Esophagus muscularis mucosa (tissue), 4 donors: ENCODE measurements around the gene OAF. TPM values are rescaled to one million over a fixed set of nuclear protein-coding genes. Genes with fewer than 3 reads are reported as not detected.

Source experiments
- DNase-seq: peaks from one replicate; pipeline ENCODE4 v3.0.0-alpha.2; 2017; ENCODE audit errors: extremely low spot score
- H3K27ac ChIP-seq, 4 donors: fragments of 200-600 bp; sonication (generic); replicated peaks in 1 of 4; 1 replicate in 3 of 4; 2 replicates in 1 of 4; pipeline ENCODE4 v1.5.1; 2016 to 2019; ENCODE audit warnings: mild to moderate bottlenecking in 1 of 4
- H3K27me3 ChIP-seq, 4 donors: fragments of 200-600 bp; sonication (generic); one replicate each; pipeline versions ENCODE4 v1.5.1 to v1.6.0; 2016 to 2019
- H3K36me3 ChIP-seq, 4 donors: fragments of 200-600 bp; sonication (generic); one replicate each; pipeline ENCODE4 v1.5.1; 2016 to 2019
- H3K4me1 ChIP-seq, 4 donors: fragments of 200-600 bp; sonication (generic); one replicate each; pipeline ENCODE4 v1.5.1; 2016 to 2019
- H3K4me3 ChIP-seq, 4 donors: fragments of 200-600 bp; sonication (generic); 1 replicate in 2 of 4; 2 replicates in 2 of 4; pipeline ENCODE4 v1.5.1; 2016 to 2019; ENCODE audit warnings: mild to moderate bottlenecking in 4 of 4, moderate library complexity in 1 of 4
- H3K9me3 ChIP-seq, 4 donors: fragments of 200-600 bp; sonication (generic); 1 replicate in 3 of 4; 2 replicates in 1 of 4; pipeline ENCODE4 v1.5.1; 2016 to 2019
- CTCF ChIP-seq, 3 experiments: fragments of 200-600 bp in 2 of 3; fragments of 450-650 bp in 1 of 3; sonication (generic) in 2 of 3; IDR thresholded peaks; one replicate each; pipeline ENCODE4 v1.5.1; 2017 to 2019; ENCODE audit warnings: antibody characterized with exemption in 3 of 3, mild to moderate bottlenecking in 2 of 3, moderate library complexity in 1 of 3
- EP300 ChIP-seq: sonication (generic); formaldehyde crosslinking; IDR thresholded peaks from one replicate; pipeline ENCODE4 v1.6.1; 2017; ENCODE audit warnings: antibody characterized with exemption
- POLR2A ChIP-seq: fragments of 450-650 bp; IDR thresholded peaks from one replicate; pipeline ENCODE4 v1.6.1; 2017; ENCODE audit warnings: antibody characterized with exemption, moderate library complexity, mild to moderate bottlenecking, low read depth
- POLR2AphosphoS5 ChIP-seq, 2 donors: sonication (generic); formaldehyde crosslinking; IDR thresholded peaks; one replicate each; pipeline ENCODE4 v1.6.1; 2017; ENCODE audit warnings: antibody characterized with exemption in 2 of 2
- WGBS: methylation state at CpG from one replicate; pipeline ENCODE4 v1.1.5; 2018; 5-methylcytosine and 5-hydroxymethylcytosine counted together
- intact Hi-C: fragments of 100-400 bp; cut with DNase I; formaldehyde crosslinking; loops from one replicate; pipeline ENCODE4 v1.15.1; 2023
- total RNA-seq, 4 donors: library from RNA; depleted of rRNA; stranded (reverse); fragments of >200 nt; gene quantifications; one replicate each; pipeline versions ENCODE4 v1.1.0 to v1.2.1, GENCODE V29; 2016

Gene OAF
- total RNA-seq, 4 donors from 2014 or later: 30.7 to 66.1 (median 58.1) TPM

DNA sequence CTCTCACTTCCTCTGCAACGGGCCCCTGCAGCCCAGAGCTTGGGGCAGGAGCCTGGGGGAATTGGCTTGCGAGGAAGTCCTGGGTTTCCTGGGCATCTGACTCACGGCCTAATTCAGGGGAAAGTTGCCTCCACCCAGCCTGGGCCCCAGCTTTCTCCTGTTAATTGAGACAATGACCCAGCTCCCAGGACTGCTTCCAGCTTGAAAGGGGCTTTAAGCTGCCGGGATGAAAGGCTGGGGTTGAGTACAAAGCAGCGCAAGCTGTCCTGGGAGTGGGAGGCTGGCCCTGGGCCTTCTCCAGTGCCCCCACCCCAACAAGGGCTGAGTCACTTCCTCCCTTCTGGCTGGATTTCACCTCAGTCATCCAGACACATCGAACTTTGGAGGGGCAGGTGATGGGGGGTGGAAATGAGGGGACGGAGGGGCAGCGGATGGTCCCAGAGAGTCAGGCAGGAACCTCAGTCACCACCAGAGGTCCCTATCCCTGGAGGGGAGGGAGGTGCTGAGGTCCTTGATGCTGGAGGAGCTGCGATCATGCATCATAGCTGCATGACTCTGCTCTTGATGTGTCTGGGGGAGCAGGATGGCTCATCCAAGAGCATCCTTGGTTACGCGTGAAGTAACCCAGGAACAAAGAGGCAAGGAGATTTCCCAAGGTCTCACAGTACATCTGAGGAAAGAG, 30.1 kb upstream of the OAF start:
- Histone ChIP-seq H3K4me3 (no peak overlapping the region), H3K9me3 (no peaks in the 10 kb centered on the region), H3K36me3 (no peaks in the 10 kb centered on the region), H3K27ac (peak overlapping the region; percentile 15 to 79 (median 36)), H3K27me3 (no peaks in the 10 kb centered on the region), H3K4me1 (peaks cover 36 to 74% (median 66%) of the 10 kb centered on the region in 4 donors)
- 83% methylated on average over 5 of the region's 11 CpGs for WGBS
- DNase-seq: peak; percentile 90
- TF ChIP-seq EP300: no peak
- TF ChIP-seq CTCF (IDR thresholded peaks at IDR 0.05): no peak
- no peak for TF ChIP-seq POLR2A
- TF ChIP-seq POLR2AphosphoS5 (IDR thresholded peaks at IDR 0.05): no peak
- intact Hi-C loops: no loop called here

GRCh38 chr11:120181376-120181975, 29.4 kb upstream of the OAF start:
- H3K27ac ChIP-seq: peak overlapping the region in 3 of 4 donors; percentile 23 to 79 (median 77)

DNA sequence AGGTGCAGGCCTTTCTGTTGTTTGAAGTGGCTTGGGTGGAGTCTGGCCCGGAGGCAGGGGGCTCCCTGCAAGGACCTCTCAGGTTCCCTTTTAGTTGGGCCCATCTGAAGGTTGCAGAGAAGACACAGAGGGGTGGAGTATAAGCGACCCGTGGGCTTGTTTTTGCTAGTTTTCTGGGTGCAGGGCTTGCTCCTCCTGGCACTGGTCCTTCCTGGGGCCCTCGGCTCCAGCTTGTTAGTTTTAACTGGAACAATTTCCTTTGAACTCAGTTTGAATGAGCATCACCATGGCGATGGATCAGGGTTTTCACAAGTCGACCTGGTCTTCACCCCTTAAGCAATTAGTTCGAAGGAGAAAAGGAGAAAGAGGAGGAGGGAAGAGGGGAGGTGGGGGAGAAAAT, 28.5 kb upstream of the OAF start:
- DNase-seq: peak; percentile 84
- Histone ChIP-seq H3K27me3 (no peaks in the 10 kb centered on the region), H3K9me3 (no peaks in the 10 kb centered on the region), H3K4me1 (peaks cover 50 to 90% (median 83%) of the 10 kb centered on the region in 4 donors), H3K36me3 (no peaks in the 10 kb centered on the region), H3K27ac (peak overlapping the region in 3 of 4 donors; percentile 68 to 79 (median 77)), H3K4me3 (no peak overlapping the region)
- intact Hi-C loops: no loop called here
- 60% methylated on average over 5 of the region's 7 CpGs for WGBS
- TF ChIP-seq POLR2A: no peak
- no peak for TF ChIP-seq EP300
- TF ChIP-seq CTCF (IDR thresholded peaks at IDR 0.05): no peak
- TF ChIP-seq POLR2AphosphoS5 (IDR thresholded peaks at IDR 0.05): no peak

More at GRCh38 chr11:120181376-120181975, 29.4 kb upstream of the OAF start:
- intact Hi-C loops: no loop called here
- 73% methylated on average over 10 of the region's 10 CpGs for WGBS
- no peaks in the 10 kb centered on the region for H3K27me3 ChIP-seq
- TF ChIP-seq POLR2AphosphoS5 (IDR thresholded peaks at IDR 0.05) (no peak), POLR2A (no peak), EP300 (no peak), CTCF (IDR thresholded peaks at IDR 0.05) (no peak)
- no peak overlapping the region for H3K4me3 ChIP-seq
- no peaks in the 10 kb centered on the region for H3K36me3 ChIP-seq
- peak; percentile 78 for DNase-seq
- peaks cover 43 to 81% (median 74%) of the 10 kb centered on the region in 4 donors for H3K4me1 ChIP-seq
- no peaks in the 10 kb centered on the region for H3K9me3 ChIP-seq

DNA sequence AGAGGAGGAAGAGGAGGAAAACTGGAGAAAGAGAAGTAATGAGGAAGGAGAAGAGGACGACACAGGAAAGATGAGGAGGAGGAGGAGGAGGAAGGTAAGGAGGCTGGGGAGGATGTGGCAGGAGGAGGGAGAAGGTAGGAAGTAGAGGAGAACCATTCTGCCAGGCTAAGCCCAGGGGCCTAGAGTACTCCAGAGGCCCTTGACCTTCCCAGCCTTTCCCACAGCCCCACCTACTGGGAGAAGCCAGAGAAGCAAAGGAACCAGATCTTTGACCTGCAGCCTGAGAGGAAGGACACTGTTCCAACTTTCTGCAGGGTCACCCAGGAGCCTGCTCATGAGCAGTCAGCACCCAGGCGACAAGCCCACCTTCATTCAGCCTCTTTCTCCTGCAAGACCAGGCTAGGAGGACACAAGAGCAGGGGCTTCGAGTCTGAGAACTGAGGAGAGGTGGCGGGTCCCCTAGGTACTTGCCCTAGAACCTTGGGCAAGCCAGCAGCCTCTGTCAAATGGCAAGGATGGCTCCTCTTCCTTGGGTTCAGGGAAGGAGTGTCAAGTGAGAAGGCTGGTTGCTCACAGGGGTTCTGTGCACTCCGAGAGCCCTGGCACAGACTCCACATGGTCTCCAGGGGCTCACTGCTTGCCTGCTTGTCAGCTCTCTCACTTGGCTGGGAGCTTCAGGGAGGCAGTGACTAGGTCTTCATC, 27.9 kb upstream of the OAF start:
- intact Hi-C loops: no loop called here
- 89% methylated on average over 4 of the region's 5 CpGs for WGBS
- H3K4me1 ChIP-seq: peaks cover 50 to 95% (median 88%) of the 10 kb centered on the region in 4 donors
- no peak overlapping the region for H3K4me3 ChIP-seq
- no peaks in the 10 kb centered on the region for H3K27me3 ChIP-seq
- H3K36me3 ChIP-seq: no peaks in the 10 kb centered on the region
- no peaks in the 10 kb centered on the region for H3K9me3 ChIP-seq
- TF ChIP-seq EP300 (no peak), CTCF (IDR thresholded peaks at IDR 0.05) (peak in 1 of 3 experiments; percentile 28), POLR2A (no peak), POLR2AphosphoS5 (IDR thresholded peaks at IDR 0.05) (no peak)
- H3K27ac ChIP-seq: peak overlapping the region; percentile 68 to 79 (median 76)
- DNase-seq: peak; percentile 91
